HTR-8/SVneo (cell line): ENCODE data around the gene PTPRZ1.

Source experiments
- DNase-seq: peaks from one replicate; pipeline ENCODE4 v3.0.0; 2011; ENCODE audit warnings: low spot score, mixed read lengths; ENCODE audit not compliant: insufficient read length
- FAIRE-seq: peaks from 2 replicates; lab custom pipeline; 2011; peaks lifted over from hg19 to GRCh38; lab: Jason Lieb, UNC

The PTPRZ1 gene

GRCh38 chr7:121945480-121946236 lies 72.7 kb downstream of the PTPRZ1 start:
- no peak for DNase-seq
- no peak for FAIRE-seq

GRCh38 chr7:121953164-121953563 lies 80.2 kb downstream of the PTPRZ1 start:
- FAIRE-seq = no peak

GRCh38 chr7:121953601-121954000 lies 80.6 kb downstream of the PTPRZ1 start:
- no peak for FAIRE-seq
- no peak for DNase-seq

More at GRCh38 chr7:121953164-121953563, 80.2 kb downstream of the PTPRZ1 start:
- no peak for DNase-seq

GRCh38 chr7:121954803-121955202 lies 81.8 kb downstream of the PTPRZ1 start:
- DNase-seq (no peak), FAIRE-seq (no peak)

- no peak for DNase-seq
- no peak for FAIRE-seq
Observed at GRCh38 chr7:121957626-121958025, 84.7 kb downstream of the PTPRZ1 start.

GRCh38 chr7:121960678-121961077 lies 87.7 kb downstream of the PTPRZ1 start:
- FAIRE-seq (no peak), DNase-seq (no peak)

- FAIRE-seq = no peak
- peak; percentile 21 for DNase-seq
Observed at GRCh38 chr7:121961089-121961867, 88.3 kb downstream of the PTPRZ1 start.

GRCh38 chr7:121966276-121966934 lies 93.4 kb downstream of the PTPRZ1 start:
- no peak for FAIRE-seq
- DNase-seq = no peak

- no peak for DNase-seq
- FAIRE-seq = no peak
Observed at GRCh38 chr7:121966935-121967332, 94.0 kb downstream of the PTPRZ1 start.

- FAIRE-seq (no peak), DNase-seq (no peak)
Observed at GRCh38 chr7:121985476-121986030, 112.6 kb downstream of the PTPRZ1 start.

GRCh38 chr7:121992068-121992467 lies 119.1 kb downstream of the PTPRZ1 start:
- DNase-seq = no peak
- FAIRE-seq = no peak

- DNase-seq (peak; percentile 31), FAIRE-seq (no peak)
Observed at GRCh38 chr7:121994625-121995410, 121.9 kb downstream of the PTPRZ1 start.

- FAIRE-seq (no peak), DNase-seq (no peak)
Observed at GRCh38 chr7:122006687-122007086, 133.7 kb downstream of the PTPRZ1 start.

GRCh38 chr7:122010116-122010515 lies 137.2 kb downstream of the PTPRZ1 start:
- no peak for FAIRE-seq

GRCh38 chr7:122013065-122013464 lies 140.1 kb downstream of the PTPRZ1 start:
- DNase-seq (no peak), FAIRE-seq (no peak)

More at GRCh38 chr7:122010116-122010515, 137.2 kb downstream of the PTPRZ1 start:
- no peak for DNase-seq

GRCh38 chr7:122013630-122014029 lies 140.7 kb downstream of the PTPRZ1 start:
- DNase-seq = no peak
- no peak for FAIRE-seq

GRCh38 chr7:122014697-122015096 lies 141.7 kb downstream of the PTPRZ1 start:
- DNase-seq = no peak
- FAIRE-seq = no peak

- DNase-seq = no peak
- FAIRE-seq = no peak
Observed at GRCh38 chr7:122018032-122018431, 145.1 kb downstream of the PTPRZ1 start.

GRCh38 chr7:122027058-122027457 lies 154.1 kb downstream of the PTPRZ1 start:
- no peak for FAIRE-seq

GRCh38 chr7:122033641-122034040 lies 160.7 kb downstream of the PTPRZ1 start:
- DNase-seq (no peak), FAIRE-seq (no peak)

More at GRCh38 chr7:122027058-122027457, 154.1 kb downstream of the PTPRZ1 start:
- DNase-seq = no peak
